Neural cell (in vitro differentiated cells): Measurements from ENCODE around the gene STKLD1. TPM values are rescaled to one million over a fixed set of nuclear protein-coding genes. Genes with fewer than 3 reads are reported as not detected.

Experiments
- H2AFZ ChIP-seq: fragments of 200-600, 300-800 bp; sonication (generic), shearing (Covaris generic); 2 replicates; pipeline ENCODE4 v1.6.0; 2014; ENCODE audit warnings: low read depth, mild to moderate bottlenecking, antibody characterized with exemption, low read length, moderate library complexity
- H3F3A ChIP-seq: fragments of 200-600 bp; shearing (Covaris generic); 2 replicates; pipeline ENCODE4 v1.6.1; 2016; ENCODE audit warnings: mild to moderate bottlenecking, moderate library complexity, mixed read lengths, antibody characterized with exemption, low read length; ENCODE audit not compliant: insufficient read depth, poor library complexity, severe bottlenecking
- H3K27ac ChIP-seq: fragments of 200-600, 300-800 bp; sonication (generic), shearing (Covaris generic); 2 replicates; pipeline ENCODE4 v1.5.1; 2014; ENCODE audit warnings: mild to moderate bottlenecking, low read length, moderate library complexity
- H3K27me3 ChIP-seq: fragments of 300-800, 200-600 bp; sonication (generic), shearing (Covaris generic); 2 replicates; pipeline ENCODE4 v1.6.0; 2014; ENCODE audit warnings: mild to moderate bottlenecking, low read depth, low read length, moderate library complexity; ENCODE audit not compliant: insufficient read depth
- H3K36me3 ChIP-seq: fragments of 300-800, 200-600 bp; sonication (generic), shearing (Covaris generic); 2 replicates; pipeline ENCODE4 v1.5.1; 2014; ENCODE audit warnings: mild to moderate bottlenecking, antibody characterized with exemption, low read length, moderate library complexity; ENCODE audit not compliant: insufficient read depth
- H3K4me2 ChIP-seq: fragments of 300-800, 200-600 bp; sonication (generic), shearing (Covaris generic); 2 replicates; pipeline ENCODE4 v1.6.0; 2014; ENCODE audit warnings: mild to moderate bottlenecking, low read length
- H3K4me3 ChIP-seq: fragments of 300-800, 200-600 bp; sonication (generic), shearing (Covaris generic); 2 replicates; pipeline ENCODE4 v1.5.1; 2014; ENCODE audit warnings: mild to moderate bottlenecking, low read length, moderate library complexity
- H3K79me2 ChIP-seq: fragments of 200-600 bp; shearing (Covaris generic); replicated peaks from 2 replicates; pipeline ENCODE4 v1.6.0; 2014; ENCODE audit warnings: mild to moderate bottlenecking, low read length, moderate library complexity; ENCODE audit not compliant: insufficient read depth
- H3K9ac ChIP-seq: fragments of 300-800, 200-600 bp; sonication (generic), shearing (Covaris generic); 2 replicates; pipeline ENCODE4 v1.6.1; 2016; ENCODE audit warnings: mild to moderate bottlenecking, low read length, mixed read lengths
- H3K9me2 ChIP-seq: fragments of 200-600 bp; shearing (Covaris generic); 2 replicates; pipeline ENCODE4 v1.6.1; 2016; ENCODE audit warnings: mild to moderate bottlenecking, low read length, mixed read lengths; ENCODE audit not compliant: insufficient read depth
- H3K9me3 ChIP-seq: fragments of 200-600, 300-800 bp; sonication (generic), shearing (Covaris generic); 2 replicates; pipeline ENCODE4 v1.6.1; 2016; ENCODE audit warnings: mild to moderate bottlenecking, mixed run types, low read length, moderate library complexity, mixed read lengths
- H4K20me1 ChIP-seq: fragments of 200-600 bp; shearing (Covaris generic); 2 replicates; pipeline ENCODE4 v1.6.1; 2016; ENCODE audit warnings: mild to moderate bottlenecking, mixed run types; ENCODE audit not compliant: insufficient read depth
- CTCF ChIP-seq: fragments of 450-650 bp; IDR thresholded peaks from 2 replicates; pipeline ENCODE4 v1.5.1; 2014; ENCODE audit warnings: antibody characterized with exemption, mild to moderate bottlenecking, moderate library complexity; ENCODE audit not compliant: poor library complexity, severe bottlenecking
- EP300 ChIP-seq: fragments of 450-650 bp; conservative IDR thresholded peaks from 2 replicates; pipeline ENCODE4 v1.6.1; 2014; ENCODE audit warnings: antibody characterized with exemption, mild to moderate bottlenecking, moderate library complexity; ENCODE audit not compliant: poor library complexity, severe bottlenecking
- EZH2 ChIP-seq: fragments of 200-600, 300-800 bp; shearing (Covaris generic), sonication (generic); IDR thresholded peaks from 2 replicates; pipeline ENCODE4 v1.6.1; 2014; ENCODE audit warnings: antibody characterized with exemption, low read length, borderline replicate concordance, mild to moderate bottlenecking; ENCODE audit not compliant: insufficient read depth, poor library complexity, severe bottlenecking
- MXI1 ChIP-seq: fragments of 450-650 bp; conservative IDR thresholded peaks from 2 replicates; pipeline ENCODE4 v1.6.1; 2014; ENCODE audit warnings: antibody characterized with exemption, mild to moderate bottlenecking; ENCODE audit not compliant: poor library complexity, severe bottlenecking
- POLR2AphosphoS5 ChIP-seq: IDR thresholded peaks from 2 replicates; pipeline ENCODE4 v1.6.1; 2012
- RAD21 ChIP-seq: fragments of 450-650 bp; conservative IDR thresholded peaks from 2 replicates; pipeline ENCODE4 v1.6.1; 2014; ENCODE audit warnings: antibody characterized with exemption, mild to moderate bottlenecking, moderate library complexity
- REST ChIP-seq: IDR thresholded peaks from 2 replicates; pipeline ENCODE4 v1.6.1; 2012; ENCODE audit warnings: borderline replicate concordance
- SMC3 ChIP-seq: fragments of 450-650 bp; conservative IDR thresholded peaks from 2 replicates; pipeline ENCODE4 v1.6.1; 2014; ENCODE audit warnings: antibody characterized with exemption, mild to moderate bottlenecking, moderate library complexity; ENCODE audit not compliant: poor library complexity
- TAF1 ChIP-seq: IDR thresholded peaks from 2 replicates; pipeline ENCODE4 v1.6.1; 2012; ENCODE audit warnings: low read depth
- polyA plus RNA-seq: library from polyadenylated mRNA; depleted of rRNA; stranded (reverse); fragments of >200 nt; gene quantifications from 2 replicates; pipeline ENCODE4 v1.2.3, GENCODE V29; 2014

STKLD1 gene
- polyA plus RNA-seq, 1 donor from 2014 or later = 1.1 TPM

GRCh38 chr9:133404454-133405002 is 28.4 kb downstream of the STKLD1 start:
- no peaks in the 10 kb centered on the region for H4K20me1 ChIP-seq
- H2AFZ ChIP-seq = no peak overlapping the region
- no peaks in the 10 kb centered on the region for H3K27me3 ChIP-seq
- no peaks in the 10 kb centered on the region for H3K9me3 ChIP-seq
- H3K27ac ChIP-seq = no peak overlapping the region
- no peaks in the 10 kb centered on the region for H3K79me2 ChIP-seq
- no peaks in the 10 kb centered on the region for H3K36me3 ChIP-seq
- H3F3A ChIP-seq = no peaks in the 10 kb centered on the region
- no peak overlapping the region for H3K9ac ChIP-seq
- no peak overlapping the region for H3K4me3 ChIP-seq
- TF ChIP-seq CTCF (no peak), SMC3 (no peak), RAD21 (no peak), REST (no peak), TAF1 (no peak), POLR2AphosphoS5 (no peak), MXI1 (no peak), EZH2 (no peak), EP300 (no peak)
- no peak overlapping the region for H3K4me2 ChIP-seq
- no peaks in the 10 kb centered on the region for H3K9me2 ChIP-seq

DNA sequence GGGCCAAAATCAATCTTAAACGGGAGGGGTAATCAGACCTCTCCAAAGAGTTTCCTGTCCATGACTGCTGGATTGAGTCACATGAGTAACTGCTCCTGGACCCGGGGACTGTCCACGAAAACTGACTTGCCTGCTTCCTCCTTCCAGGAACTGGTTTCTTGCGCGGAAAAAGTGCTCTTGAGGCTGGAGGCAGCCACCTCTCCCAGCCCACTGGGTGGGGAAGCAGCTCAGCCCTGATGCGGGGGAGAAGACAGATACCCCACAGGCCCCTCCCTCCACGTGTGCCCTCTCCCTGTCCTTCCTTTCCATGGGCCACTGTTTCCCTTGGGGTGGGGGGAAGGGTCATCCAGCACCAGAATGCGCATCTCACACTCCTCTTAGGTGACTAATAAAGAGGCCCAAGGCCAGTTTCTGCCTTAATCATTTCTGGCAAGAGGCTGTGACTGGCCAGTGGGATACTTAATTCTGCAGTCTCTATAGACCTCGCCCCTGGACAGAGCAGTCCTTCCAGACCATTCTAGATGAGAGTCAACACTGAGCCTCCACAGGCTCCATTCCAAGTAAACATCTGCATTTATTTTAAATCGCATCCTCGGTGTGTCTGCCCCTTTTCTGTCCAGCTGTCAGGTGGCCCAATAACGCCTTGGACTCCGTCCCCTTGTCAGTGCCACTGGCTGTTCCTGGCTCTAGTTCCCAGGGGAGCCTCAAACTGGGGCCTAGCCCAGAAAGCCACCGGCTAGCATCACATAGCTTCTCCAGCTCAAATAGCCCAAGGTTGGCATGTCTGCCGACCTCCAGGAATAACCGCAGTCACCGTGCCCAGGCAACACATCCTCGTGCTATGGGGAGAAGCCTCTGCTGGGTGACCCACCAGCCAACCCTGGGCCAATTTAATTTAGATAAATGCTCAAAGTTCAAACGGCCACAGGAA is 29.6 kb downstream of the STKLD1 start:
- no peak overlapping the region for H3K4me2 ChIP-seq
- H3K79me2 ChIP-seq = no peaks in the 10 kb centered on the region
- no peak overlapping the region for H3K4me3 ChIP-seq
- no peaks in the 10 kb centered on the region for H3K9me3 ChIP-seq
- no peak overlapping the region for H2AFZ ChIP-seq
- no peaks in the 10 kb centered on the region for H3K36me3 ChIP-seq
- H3K9ac ChIP-seq = no peak overlapping the region
- H4K20me1 ChIP-seq = no peaks in the 10 kb centered on the region
- TF ChIP-seq TAF1 = no peak
- TF ChIP-seq RAD21 = no peak
- TF ChIP-seq SMC3 = no peak
- TF ChIP-seq POLR2AphosphoS5 = no peak
- TF ChIP-seq CTCF = no peak
- TF ChIP-seq EZH2 = no peak
- no peak for TF ChIP-seq REST
- no peak for TF ChIP-seq MXI1
- no peak for TF ChIP-seq EP300
- H3K27ac ChIP-seq = no peak overlapping the region
- no peaks in the 10 kb centered on the region for H3F3A ChIP-seq
- H3K9me2 ChIP-seq = no peaks in the 10 kb centered on the region
- H3K27me3 ChIP-seq = no peaks in the 10 kb centered on the region
